ENCODE measurements around the gene SGCA.

SGCA gene

GRCh38 chr17:50129728-50130558, 35.9 kb upstream of the SGCA start, which contains the start of gene SAMD14 (continued):
- TF ChIP-seq ZXDB (tag by site-specific recombination; IDR thresholded peaks at IDR 0.05) (peak; percentile 15; the same call in 1 of the 2 replicates), GLIS1 (tag by site-specific recombination; IDR thresholded peaks at IDR 0.05) (0 out of 2 replicates have a peak, but pooled peaks have one; percentile 14), ZNF596 (tag by site-specific recombination; IDR thresholded peaks at IDR 0.05) (peak; percentile 92), ZFHX2 (tag by site-specific recombination; conservative IDR thresholded peaks at IDR 0.05) (peak; percentile 88)

GRCh38 chr17:50130559-50131305, 35.1 kb upstream of the SGCA start:
- no peaks in the 10 kb centered on the region for H3K9me3 ChIP-seq (ENCODE audit: control insufficient read depth, insufficient read depth, low read depth, low read length)
- H3K4me1 ChIP-seq (ENCODE audit: control insufficient read depth, insufficient read depth, low read length): no peaks in the 10 kb centered on the region
- ChIA-PET CTCF (interaction anchor here (0.6 to 3.1 kb wide), 9 partner anchors 9 to 69 kb away, joined by 4 to 23 read pairs (median 4); no protein-coding TSS in a partner anchor), POLR2A (interaction anchor here (0.5 to 1.7 kb wide), 8 partner anchors 8 to 69 kb away, joined by 3 to 9 read pairs (median 6); no protein-coding TSS in a partner anchor)
- H3K27ac ChIP-seq (ENCODE audit: extremely low read depth, low read depth, low read length): no peak overlapping the region
- H3K36me3 ChIP-seq (ENCODE audit: control insufficient read depth in 2 of 2, insufficient read depth in 1 of 2, low read length in 2 of 2): peaks cover 0 to 25% of the 10 kb centered on the region in 2 experiments; a peak in 1 of 3 replicates
- H3K4me3 ChIP-seq (ENCODE audit: low read depth, low read length): no peak overlapping the region
- TF ChIP-seq ZNF362 (tag by site-specific recombination; IDR thresholded peaks at IDR 0.05) (no peak), ZNF768 (tag by site-specific recombination; IDR thresholded peaks at IDR 0.05) (no peak), ZNF112 (tag by site-specific recombination; IDR thresholded peaks at IDR 0.05) (no peak), ZSCAN4 (tag by site-specific recombination; IDR thresholded peaks at IDR 0.05) (peak; percentile 85), PRDM1 (tag by site-specific recombination; IDR thresholded peaks at IDR 0.05) (peak; percentile 81), EGR2 (tag by site-specific recombination; IDR thresholded peaks at IDR 0.05; ENCODE audit: low read depth) (peak; percentile 78), ZBTB10 (tag by site-specific recombination; IDR thresholded peaks at IDR 0.05) (no peak), ZNF830 (tag by site-specific recombination; IDR thresholded peaks at IDR 0.05; ENCODE audit: low read depth) (no peak), ZNF530 (tag by site-specific recombination; IDR thresholded peaks at IDR 0.05; ENCODE audit: low read depth) (no peak), ZNF223 (tag by site-specific recombination; IDR thresholded peaks at IDR 0.05) (no peak), ZFP3 (tag by site-specific recombination; IDR thresholded peaks at IDR 0.05; ENCODE audit: low read depth) (no peak), ZNF18 (tag by site-specific recombination; IDR thresholded peaks at IDR 0.05) (no peak), ZEB2 (tag by site-specific recombination; IDR thresholded peaks at IDR 0.05) (0 out of 2 replicates have a peak, but pooled peaks have one; percentile 10), ZNF169 (tag by site-specific recombination; IDR thresholded peaks at IDR 0.05) (no peak), ZNF558 (tag by site-specific recombination; IDR thresholded peaks at IDR 0.05) (no peak), ZNF433 (tag by site-specific recombination; IDR thresholded peaks at IDR 0.05; ENCODE audit: low read depth) (no peak), ZNF48 (tag by site-specific recombination; IDR thresholded peaks at IDR 0.05) (no peak), PRDM2 (tag by site-specific recombination; IDR thresholded peaks at IDR 0.05; ENCODE audit: borderline replicate concordance) (no peak)
